Activated naive CD8-positive, alpha-beta T cell (primary cell): Measurements from ENCODE around the gene ZNF512B.
"Not testable (repeated sequence)": the region's sequence is repeated elsewhere in the genome, so short reads cannot be mapped to it uniquely, and the experiment has no call there.

Source experiments
- H3K27ac Mint-ChIP-seq: one replicate; pipeline ENCODE4 v1.8.0; 2021; ENCODE audit warnings: mixed read lengths
- H3K27me3 Mint-ChIP-seq: one replicate; pipeline ENCODE4 v1.8.0; 2021; ENCODE audit warnings: mixed read lengths
- H3K36me3 Mint-ChIP-seq: one replicate; pipeline ENCODE4 v1.8.0; 2021; ENCODE audit warnings: mixed read lengths
- H3K4me1 Mint-ChIP-seq: one replicate; pipeline ENCODE4 v1.8.0; 2021; ENCODE audit warnings: low read depth, mixed read lengths
- H3K4me3 Mint-ChIP-seq: one replicate; pipeline ENCODE4 v1.8.0; 2021; ENCODE audit warnings: mild to moderate bottlenecking, mixed read lengths
- H3K9me3 Mint-ChIP-seq: one replicate; pipeline ENCODE4 v1.8.0; 2021; ENCODE audit warnings: low read depth, mixed read lengths

The ZNF512B gene

DNA sequence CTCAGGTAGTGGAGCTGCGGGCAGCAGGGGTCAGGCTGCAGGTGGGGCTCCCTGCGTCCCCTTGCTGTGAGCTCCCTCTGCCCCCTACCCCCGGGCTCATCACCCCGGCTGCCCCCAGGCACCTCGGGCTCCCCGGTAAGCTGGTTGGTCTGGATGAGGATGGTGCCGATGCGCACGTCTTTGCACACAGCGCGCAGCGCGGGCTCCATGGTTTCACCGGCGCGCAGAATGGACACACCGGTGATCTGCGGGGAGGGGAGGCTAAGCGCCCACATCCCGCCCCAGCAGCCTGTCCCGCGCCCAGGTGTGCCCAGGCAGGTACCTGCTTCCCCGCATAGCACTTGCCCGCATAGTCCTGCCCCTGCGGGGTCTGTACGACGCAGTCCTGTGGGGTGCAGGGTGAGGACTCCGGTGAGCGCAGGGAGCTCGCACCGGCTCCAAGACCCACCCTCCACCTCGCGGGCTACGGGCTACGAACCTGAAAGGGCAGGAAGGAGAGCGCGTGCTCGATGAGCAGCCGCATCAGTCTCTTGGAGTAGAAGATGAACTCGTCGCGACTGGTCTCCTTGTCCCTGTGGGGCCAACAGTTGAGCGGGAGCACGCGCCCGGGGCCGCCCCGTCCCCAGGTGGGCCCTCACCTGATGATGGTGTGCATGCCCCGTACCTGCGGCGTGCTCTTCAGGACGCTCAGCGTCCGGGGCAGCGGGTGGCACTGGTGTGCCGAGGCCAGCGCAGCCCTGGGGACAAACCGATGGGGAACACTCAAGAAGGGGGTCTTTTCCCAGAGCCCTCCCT lies 29.1 kb downstream of the ZNF512B start:
- Mint-ChIP-seq H3K27me3 (no peaks in the 10 kb centered on the region), H3K4me1 (peaks cover 9% of the 10 kb centered on the region), H3K36me3 (peaks cover 2% of the 10 kb centered on the region), H3K9me3 (no peaks in the 10 kb centered on the region), H3K27ac (no peak overlapping the region), H3K4me3 (no peak overlapping the region)

DNA sequence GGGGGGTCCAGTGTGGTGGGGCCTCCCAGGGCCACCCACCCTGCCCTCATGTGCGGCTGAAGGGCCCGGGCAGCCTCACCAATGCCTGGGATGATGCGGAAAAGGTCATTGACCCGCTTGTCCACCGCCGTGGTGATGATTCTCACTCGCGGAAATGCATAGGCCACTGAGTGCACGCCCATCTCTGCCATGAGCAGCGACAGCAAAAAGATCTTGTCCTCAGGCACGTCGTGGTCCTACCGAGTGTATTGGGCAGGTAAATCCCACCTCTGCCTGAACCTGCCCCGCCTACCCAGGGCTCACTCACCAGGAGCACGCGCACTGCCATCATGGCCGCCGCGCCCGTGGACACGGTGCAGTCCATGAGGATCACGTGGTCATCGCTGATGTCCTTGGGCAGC lies 29.7 kb downstream of the ZNF512B start:
- no peaks in the 10 kb centered on the region for H3K27me3 Mint-ChIP-seq
- H3K27ac Mint-ChIP-seq = no peak overlapping the region
- H3K9me3 Mint-ChIP-seq = no peaks in the 10 kb centered on the region
- H3K4me3 Mint-ChIP-seq = no peak overlapping the region
- H3K4me1 Mint-ChIP-seq = peaks cover 7% of the 10 kb centered on the region
- peaks cover 2% of the 10 kb centered on the region for H3K36me3 Mint-ChIP-seq

DNA sequence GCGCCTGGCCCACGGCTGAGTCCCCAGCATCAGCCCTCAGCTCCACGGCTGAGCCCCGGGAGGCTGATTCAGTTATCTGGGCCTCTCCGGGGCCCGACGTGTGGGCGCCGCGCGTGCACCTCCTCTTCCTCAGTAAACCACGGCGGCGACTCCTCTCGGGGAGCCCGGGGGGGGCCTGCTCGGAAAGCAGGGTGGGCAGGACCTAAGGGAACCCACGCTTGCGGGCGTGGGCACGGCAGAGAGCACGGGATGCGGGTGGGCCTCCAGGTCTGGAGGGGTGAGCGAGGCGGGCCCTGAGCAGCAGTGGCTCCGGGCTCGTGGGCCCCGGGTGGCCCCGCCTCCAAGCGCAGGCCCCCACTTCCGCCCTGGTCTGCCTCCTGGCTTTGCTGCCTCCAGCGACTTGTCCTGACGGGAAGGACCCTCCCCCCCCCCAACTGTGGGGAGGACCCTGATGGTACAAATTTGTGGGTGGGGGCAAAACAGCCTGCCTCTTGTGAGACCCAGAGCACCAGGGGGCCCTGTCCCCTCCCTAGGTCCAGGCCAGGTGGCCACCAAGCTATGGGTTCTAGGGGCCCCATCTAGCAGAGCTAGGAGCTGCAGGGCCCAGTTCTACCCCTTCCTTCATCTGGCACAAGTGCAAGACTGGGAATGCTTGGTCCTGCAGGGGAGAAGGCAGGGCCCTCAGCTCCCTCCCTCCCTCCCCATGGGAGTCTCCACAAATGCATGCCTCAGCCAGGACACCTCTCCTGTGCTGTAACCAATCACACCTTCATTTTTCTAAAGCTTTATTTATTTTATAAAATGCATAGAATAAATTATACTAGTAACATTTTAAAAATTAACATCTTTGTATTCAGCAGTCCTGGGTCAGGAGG lies 30.4 kb downstream of the ZNF512B start:
- no peak overlapping the region for H3K27ac Mint-ChIP-seq
- H3K36me3 Mint-ChIP-seq = peaks cover 2% of the 10 kb centered on the region
- no peaks in the 10 kb centered on the region for H3K9me3 Mint-ChIP-seq
- H3K4me1 Mint-ChIP-seq = peaks cover 8% of the 10 kb centered on the region
- H3K27me3 Mint-ChIP-seq = no peaks in the 10 kb centered on the region
- no peak overlapping the region for H3K4me3 Mint-ChIP-seq

DNA sequence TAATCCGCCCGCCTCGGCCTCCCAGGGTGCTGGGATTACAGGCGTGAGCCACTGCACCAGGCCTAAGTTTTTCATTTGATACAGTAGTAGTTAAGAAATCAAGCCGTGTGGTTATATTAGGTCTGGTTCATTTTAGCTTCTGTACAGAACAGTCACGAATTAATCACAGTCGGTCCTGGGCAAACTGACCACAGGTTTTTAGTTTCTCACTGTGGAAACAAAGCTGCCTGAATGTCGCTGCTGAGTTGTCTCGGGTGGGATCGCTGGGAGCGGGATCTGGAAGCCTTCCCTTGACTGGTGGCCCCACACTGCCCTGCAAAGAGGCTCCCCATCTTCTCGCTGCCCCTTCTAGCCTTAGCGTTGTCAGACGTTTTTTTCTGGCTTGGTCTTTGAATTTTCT lies 32.1 kb downstream of the ZNF512B start:
- no peaks in the 10 kb centered on the region for H3K27me3 Mint-ChIP-seq
- no peaks in the 10 kb centered on the region for H3K9me3 Mint-ChIP-seq
- H3K36me3 Mint-ChIP-seq = peaks cover 2% of the 10 kb centered on the region
- H3K27ac Mint-ChIP-seq = no peak overlapping the region
- no peak overlapping the region for H3K4me3 Mint-ChIP-seq
- H3K4me1 Mint-ChIP-seq = peaks cover 8% of the 10 kb centered on the region

DNA sequence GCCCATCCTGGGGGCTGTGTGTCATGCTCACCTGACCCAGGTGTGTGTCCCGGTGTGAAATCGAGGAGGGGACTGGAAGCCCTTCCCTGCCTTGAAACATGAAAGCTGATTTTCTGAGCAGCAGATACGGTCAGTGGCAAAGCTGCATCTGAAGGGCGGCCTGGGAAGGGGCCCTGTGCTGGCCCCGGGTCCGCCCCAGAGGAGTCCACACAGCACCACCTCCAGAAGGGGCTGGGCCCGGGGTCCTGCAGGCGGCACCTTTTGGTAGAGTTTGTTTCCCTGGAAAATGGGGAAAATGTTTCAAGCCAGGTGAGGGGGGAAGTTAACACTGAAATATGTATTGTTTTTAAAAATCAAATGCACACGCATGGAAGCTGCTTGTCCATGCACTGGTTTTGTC lies 34.3 kb downstream of the ZNF512B start:
- H3K4me1 Mint-ChIP-seq = peaks cover 1% of the 10 kb centered on the region
- H3K9me3 Mint-ChIP-seq = no peaks in the 10 kb centered on the region
- no peaks in the 10 kb centered on the region for H3K27me3 Mint-ChIP-seq
- H3K36me3 Mint-ChIP-seq = peaks cover 2% of the 10 kb centered on the region
- no peak overlapping the region for H3K27ac Mint-ChIP-seq
- H3K4me3 Mint-ChIP-seq = no peak overlapping the region

DNA sequence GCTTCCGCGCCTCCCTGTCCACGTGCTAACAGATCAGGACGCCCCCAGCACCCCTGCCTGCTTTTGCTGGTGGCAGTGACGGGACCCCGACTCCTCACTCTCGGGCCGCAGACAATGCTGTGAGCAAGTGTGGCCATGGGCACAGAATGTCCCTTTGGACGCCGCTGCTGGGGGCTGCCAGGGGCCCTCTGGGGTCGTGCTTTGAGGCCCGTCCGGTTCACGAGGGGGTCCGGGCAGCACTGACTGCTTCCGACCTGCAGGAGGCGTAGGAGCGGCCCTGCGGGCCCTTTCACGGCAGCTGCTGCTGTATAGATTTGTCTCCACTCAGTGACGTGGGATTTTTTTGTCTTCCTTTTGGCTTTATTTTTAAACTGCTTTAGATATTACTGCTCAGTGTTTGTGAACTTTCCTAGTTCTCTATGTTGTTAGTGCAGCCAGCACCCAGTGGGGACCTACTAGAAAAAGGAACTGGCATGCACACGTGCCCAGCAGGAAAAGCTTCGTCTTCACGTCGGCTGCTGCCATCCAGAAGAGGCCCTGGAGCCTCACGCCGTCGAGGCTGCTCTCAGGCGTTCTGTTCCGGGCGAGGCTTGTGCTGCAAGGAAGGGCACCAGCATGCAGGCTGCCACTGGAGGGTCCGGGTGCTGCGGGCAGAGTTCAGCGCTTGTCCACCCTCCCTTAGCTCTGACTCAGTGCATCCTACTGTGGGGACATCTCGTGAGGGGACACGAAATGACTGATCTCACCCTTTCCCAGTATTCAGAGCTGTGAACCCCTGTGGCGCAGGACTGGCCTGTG lies 35.3 kb downstream of the ZNF512B start:
- Mint-ChIP-seq H3K27ac (no peak overlapping the region), H3K36me3 (peaks cover 2% of the 10 kb centered on the region)

DNA sequence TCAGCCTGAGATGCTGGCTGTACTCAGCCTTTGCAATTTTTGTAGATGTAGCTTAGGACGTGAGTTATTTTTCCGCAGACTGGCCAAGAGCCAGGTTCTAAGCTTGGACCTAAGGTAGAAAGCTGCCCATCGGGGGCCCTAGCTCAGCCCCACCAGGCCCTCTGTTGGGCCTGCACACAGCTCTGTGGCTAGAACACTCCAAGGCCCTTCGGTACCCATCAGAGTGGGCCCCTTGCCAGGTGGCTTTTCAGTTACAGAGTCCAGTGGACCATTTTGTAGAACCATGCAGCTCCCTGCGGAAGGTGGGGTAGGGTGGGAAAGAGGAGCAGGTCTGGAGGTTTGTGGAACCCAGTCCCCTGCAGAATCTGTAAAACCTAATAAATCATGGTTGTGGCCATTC lies 36.1 kb downstream of the ZNF512B start:
- Mint-ChIP-seq H3K9me3 (no peaks in the 10 kb centered on the region), H3K4me1 (peaks cover 1% of the 10 kb centered on the region), H3K4me3 (no peak overlapping the region), H3K36me3 (peaks cover 2% of the 10 kb centered on the region), H3K27me3 (no peaks in the 10 kb centered on the region), H3K27ac (no peak overlapping the region)

More for the DNA sequence above, 35.3 kb downstream of the ZNF512B start:
- Mint-ChIP-seq H3K4me1 (peaks cover 1% of the 10 kb centered on the region), H3K27me3 (no peaks in the 10 kb centered on the region), H3K9me3 (no peaks in the 10 kb centered on the region), H3K4me3 (no peak overlapping the region)

DNA sequence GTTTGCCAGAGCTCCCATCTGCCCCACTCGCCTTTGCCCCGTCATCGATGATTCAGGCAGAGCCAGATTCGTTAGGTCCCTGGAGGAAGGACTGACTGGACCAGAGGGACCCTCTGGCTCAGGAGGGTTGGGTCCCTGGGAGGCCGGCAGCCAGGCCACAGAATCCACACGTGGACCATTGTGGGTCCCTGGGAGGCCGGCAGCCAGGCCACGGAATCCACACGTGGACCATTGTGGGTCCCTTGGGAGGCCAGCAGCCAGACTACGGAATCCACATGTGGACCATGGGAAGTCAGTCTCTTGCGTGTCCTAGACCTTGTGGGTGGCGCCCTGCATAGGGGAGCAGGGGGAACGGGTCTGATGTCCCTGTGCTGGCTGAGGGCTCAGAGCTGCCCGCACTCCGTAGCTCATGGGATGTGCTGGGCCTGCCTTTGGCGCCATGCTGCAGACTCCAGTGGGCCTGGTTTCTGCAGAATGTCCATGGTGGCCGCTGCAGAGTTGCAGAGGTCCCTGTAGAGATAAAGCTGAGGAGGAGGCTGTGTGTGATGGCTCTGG lies 37.0 kb downstream of the ZNF512B start:
- no peak overlapping the region for H3K27ac Mint-ChIP-seq
- peaks cover 1% of the 10 kb centered on the region for H3K4me1 Mint-ChIP-seq
- no peak overlapping the region for H3K4me3 Mint-ChIP-seq
- H3K27me3 Mint-ChIP-seq = no peaks in the 10 kb centered on the region
- H3K9me3 Mint-ChIP-seq = no peaks in the 10 kb centered on the region
- peaks cover 2% of the 10 kb centered on the region for H3K36me3 Mint-ChIP-seq

DNA sequence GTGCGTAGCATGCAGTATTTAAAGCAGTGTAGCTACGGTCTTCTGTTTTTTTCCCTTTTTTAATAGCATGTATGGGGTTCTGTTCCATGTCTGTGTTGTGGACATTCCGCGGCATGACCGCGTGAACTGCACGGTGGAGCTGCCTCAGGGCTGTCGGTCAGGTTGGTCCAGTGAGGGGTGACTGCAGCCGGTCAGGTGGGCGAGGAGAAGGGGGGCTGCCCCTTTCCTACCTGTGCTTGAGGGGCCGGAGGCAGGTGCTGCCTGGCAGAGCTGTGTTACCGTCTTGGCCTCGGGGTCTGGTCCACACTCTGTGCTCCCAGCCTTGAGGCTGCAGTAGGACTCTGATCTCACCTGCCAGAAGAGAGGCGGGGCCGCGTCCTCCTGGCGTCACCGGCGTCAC lies 38.0 kb downstream of the ZNF512B start:
- Mint-ChIP-seq H3K27me3 (no peaks in the 10 kb centered on the region), H3K9me3 (no peaks in the 10 kb centered on the region), H3K4me1 (peaks cover 5% of the 10 kb centered on the region), H3K36me3 (no peaks in the 10 kb centered on the region), H3K27ac (no peak overlapping the region), H3K4me3 (no peak overlapping the region)

DNA sequence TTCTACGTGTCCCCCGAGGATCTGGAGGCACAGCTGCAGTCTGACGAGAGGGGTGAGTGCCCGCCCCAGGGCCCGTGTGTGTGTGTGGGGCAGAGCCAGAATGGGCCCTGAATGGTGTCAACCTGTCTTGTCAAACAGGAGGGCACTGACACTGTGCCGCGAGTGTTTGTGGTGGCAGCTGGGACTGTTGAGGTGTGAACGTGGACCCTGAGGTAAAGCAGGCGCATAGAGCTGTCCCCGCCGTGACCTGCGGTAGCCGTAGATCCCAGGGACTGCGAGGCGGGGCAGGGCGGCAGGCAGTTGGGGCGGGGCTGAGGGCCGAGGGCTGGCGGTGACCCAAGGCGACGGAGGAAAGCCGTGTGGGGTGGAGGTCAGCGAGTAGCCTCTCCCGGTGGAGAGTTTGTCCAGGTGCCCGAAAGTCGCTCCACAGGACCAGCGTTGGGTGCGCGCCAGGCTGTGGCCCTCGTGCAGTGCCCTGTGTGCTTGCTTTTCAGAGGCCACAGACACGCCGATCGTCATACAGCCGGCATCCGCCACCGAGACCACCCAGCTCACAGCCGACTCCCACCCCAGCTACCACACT lies 38.7 kb downstream of the ZNF512B start:
- Mint-ChIP-seq H3K36me3 (peaks cover 3% of the 10 kb centered on the region), H3K9me3 (no peaks in the 10 kb centered on the region), H3K4me3 (no peak overlapping the region), H3K4me1 (peaks cover 9% of the 10 kb centered on the region), H3K27ac (no peak overlapping the region), H3K27me3 (no peaks in the 10 kb centered on the region)

DNA sequence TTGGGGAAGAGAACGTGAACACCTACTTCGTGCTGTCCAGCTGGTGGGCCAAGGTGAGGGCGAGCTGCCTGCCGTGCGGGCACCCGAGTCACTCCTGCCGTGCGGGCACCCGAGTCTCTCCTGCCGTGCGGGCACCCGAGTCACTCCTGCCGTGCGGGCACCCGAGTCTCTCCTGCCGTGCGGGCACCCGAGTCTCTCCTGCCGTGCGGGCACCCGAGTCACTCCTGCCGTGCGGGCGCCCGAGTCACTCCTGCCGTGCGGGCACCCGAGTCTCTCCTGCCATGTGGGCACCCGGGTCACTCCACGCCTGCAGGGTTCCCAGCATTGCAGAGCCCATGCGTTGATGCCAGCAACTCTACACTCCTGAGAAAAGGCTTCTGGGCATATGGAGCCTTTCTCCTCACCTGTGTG lies 40.3 kb downstream of the ZNF512B start:
- peaks cover 12% of the 10 kb centered on the region for H3K4me1 Mint-ChIP-seq

DNA sequence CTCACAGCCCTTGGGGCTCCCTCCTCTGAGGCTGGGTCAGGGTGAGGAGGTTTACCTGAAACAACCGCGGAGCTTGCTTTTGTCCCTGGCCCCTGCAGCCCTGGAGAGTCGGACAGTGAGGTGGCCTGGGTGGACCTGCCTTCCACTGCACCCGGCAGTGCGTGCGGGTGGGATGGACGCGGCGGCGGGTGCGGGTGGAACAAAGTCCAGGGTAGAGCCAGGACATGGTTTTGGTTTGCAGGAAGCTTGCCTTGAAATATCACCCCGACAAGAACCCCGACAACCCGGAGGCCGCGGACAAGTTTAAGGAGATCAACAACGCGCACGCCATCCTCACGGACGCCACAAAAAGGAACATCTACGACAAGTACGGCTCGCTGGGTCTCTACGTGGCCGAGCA lies 40.7 kb downstream of the ZNF512B start:
- H3K36me3 Mint-ChIP-seq = peaks cover 3% of the 10 kb centered on the region
- H3K27me3 Mint-ChIP-seq = no peaks in the 10 kb centered on the region
- no peaks in the 10 kb centered on the region for H3K9me3 Mint-ChIP-seq
- no peak overlapping the region for H3K27ac Mint-ChIP-seq
- H3K4me3 Mint-ChIP-seq = no peak overlapping the region
- H3K4me1 Mint-ChIP-seq = peaks cover 12% of the 10 kb centered on the region

More for the DNA sequence above, 40.3 kb downstream of the ZNF512B start:
- not testable (repeated sequence) for H3K27me3 Mint-ChIP-seq, H3K4me3 Mint-ChIP-seq, H3K9me3 Mint-ChIP-seq, H3K36me3 Mint-ChIP-seq, H3K27ac Mint-ChIP-seq

DNA sequence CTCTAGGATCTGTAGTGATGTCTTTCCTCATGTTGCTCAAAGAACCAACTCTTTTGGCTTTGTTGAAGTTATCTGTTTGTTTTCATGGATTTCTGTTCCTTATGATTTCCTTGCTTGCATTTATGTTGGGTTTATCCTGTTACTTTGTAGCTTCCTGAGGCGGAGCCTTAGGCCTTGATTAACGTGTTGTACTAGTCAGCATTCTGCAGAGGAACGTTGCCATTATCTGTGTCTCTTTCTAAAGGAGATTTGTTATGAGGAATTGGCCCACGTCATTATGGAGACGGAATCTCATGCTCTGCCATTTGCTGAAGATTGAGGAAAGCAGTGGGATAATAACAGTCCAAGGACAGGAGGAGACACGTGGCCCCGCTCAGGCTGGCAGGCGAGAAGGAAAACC lies 43.4 kb downstream of the ZNF512B start:
- Mint-ChIP-seq H3K36me3 (peaks cover 3% of the 10 kb centered on the region), H3K27ac (no peak overlapping the region), H3K4me1 (peaks cover 16% of the 10 kb centered on the region), H3K4me3 (no peak overlapping the region), H3K27me3 (no peaks in the 10 kb centered on the region), H3K9me3 (no peaks in the 10 kb centered on the region)

DNA sequence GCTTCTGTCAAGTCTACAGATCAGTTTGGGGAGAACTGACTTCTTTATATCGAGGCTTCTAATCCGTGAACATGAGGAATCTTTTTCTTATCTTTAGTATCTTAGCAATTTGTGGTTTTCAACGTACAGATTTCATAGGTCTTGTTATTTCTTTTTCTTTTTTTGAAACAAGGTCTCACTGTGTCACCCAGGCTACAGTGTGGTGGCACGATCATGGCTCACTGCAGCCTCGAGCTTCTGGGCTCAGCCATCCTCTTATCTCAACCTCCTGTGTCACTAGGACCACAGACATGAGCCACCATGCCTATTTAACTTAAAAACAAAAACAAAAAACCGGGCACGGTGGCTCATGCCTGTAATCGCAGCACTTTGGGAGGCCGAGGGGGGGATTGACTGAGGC lies 45.5 kb downstream of the ZNF512B start:
- H3K27ac Mint-ChIP-seq = peak overlapping the region; percentile 34

More for the DNA sequence above, 45.5 kb downstream of the ZNF512B start:
- Mint-ChIP-seq H3K4me1 (peaks cover 16% of the 10 kb centered on the region), H3K9me3 (no peaks in the 10 kb centered on the region), H3K4me3 (no peak overlapping the region), H3K36me3 (peaks cover 3% of the 10 kb centered on the region), H3K27me3 (no peaks in the 10 kb centered on the region)
